ENCODE data around the gene HKDC1.

DNA sequence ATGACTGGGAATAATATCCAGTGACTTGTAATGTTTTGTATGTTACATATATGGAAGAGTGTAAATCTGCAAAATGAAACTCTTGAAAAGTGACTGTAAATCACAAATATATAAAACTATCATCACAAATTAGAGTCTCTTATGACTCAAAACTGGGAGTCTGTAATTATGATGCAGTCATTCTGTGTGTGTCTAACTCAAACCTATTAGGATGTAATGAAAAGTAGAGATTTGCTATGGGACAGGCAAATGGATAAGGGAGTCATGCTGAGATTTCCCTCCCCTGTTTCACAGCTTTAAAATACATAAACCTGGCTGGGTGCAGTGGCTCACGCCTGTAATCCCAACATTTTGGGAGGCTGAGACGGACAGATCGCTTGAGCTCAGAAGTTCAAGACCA lies 8.6 kb upstream of the HKDC1 start:
- TF ChIP-seq, protein P1, sequence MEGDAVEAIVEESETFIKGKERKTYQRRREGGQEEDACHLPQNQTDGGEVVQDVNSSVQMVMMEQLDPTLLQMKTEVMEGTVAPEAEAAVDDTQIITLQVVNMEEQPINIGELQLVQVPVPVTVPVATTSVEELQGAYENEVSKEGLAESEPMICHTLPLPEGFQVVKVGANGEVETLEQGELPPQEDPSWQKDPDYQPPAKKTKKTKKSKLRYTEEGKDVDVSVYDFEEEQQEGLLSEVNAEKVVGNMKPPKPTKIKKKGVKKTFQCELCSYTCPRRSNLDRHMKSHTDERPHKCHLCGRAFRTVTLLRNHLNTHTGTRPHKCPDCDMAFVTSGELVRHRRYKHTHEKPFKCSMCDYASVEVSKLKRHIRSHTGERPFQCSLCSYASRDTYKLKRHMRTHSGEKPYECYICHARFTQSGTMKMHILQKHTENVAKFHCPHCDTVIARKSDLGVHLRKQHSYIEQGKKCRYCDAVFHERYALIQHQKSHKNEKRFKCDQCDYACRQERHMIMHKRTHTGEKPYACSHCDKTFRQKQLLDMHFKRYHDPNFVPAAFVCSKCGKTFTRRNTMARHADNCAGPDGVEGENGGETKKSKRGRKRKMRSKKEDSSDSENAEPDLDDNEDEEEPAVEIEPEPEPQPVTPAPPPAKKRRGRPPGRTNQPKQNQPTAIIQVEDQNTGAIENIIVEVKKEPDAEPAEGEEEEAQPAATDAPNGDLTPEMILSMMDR (IDR thresholded peaks at IDR 0.05), result no peak
- TF ChIP-seq POLR2A (IDR thresholded peaks at IDR 0.05) (no peak), EP300 (IDR thresholded peaks at IDR 0.05) (no peak)

All from gastroesophageal sphincter (tissue), 3 donors.